ENCODE measurements around the gene ZIC4.
A peak's percentile ranks its signal among the peaks of the same experiment; 100 is the strongest.

Gene ZIC4

DNA sequence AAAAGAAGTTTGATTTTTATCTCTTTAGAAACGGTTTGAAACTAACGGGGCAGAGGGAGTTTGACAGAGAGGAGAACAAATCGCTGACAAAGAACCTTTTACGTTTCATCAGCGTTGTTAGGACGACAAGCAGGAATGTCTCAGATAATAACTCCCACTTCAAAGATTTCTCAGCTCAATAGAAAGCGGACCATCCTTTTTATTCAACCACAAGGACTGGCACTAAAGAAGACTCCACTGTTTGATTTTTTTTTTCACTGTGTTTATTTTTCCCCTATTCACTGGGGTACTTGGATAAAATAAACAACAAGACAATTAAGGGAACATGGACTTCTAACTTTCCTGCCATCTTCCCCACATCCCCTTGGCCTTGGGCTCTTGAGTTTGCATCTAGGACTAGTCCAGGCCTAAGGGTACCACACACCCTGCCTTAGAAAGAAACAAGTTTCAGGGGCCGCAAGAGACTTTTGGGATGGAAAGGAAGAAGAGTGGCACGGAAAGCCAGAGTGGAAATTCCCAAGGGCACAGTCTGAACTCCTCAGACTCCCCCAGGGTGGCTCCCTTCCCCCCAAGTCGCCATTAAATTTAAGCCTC lies 19.0 kb downstream of the ZIC4 start:
- H3K36me3 Mint-ChIP-seq (ENCODE audit: low read depth), result no peaks in the 10 kb centered on the region
- peaks cover 100% of the 10 kb centered on the region for H3K27me3 Mint-ChIP-seq (ENCODE audit: low read depth, poor library complexity)
- H3K4me1 Mint-ChIP-seq, result peaks cover 40% of the 10 kb centered on the region
- H3K27ac Mint-ChIP-seq, result no peak overlapping the region
- TF ChIP-seq, protein P1, sequence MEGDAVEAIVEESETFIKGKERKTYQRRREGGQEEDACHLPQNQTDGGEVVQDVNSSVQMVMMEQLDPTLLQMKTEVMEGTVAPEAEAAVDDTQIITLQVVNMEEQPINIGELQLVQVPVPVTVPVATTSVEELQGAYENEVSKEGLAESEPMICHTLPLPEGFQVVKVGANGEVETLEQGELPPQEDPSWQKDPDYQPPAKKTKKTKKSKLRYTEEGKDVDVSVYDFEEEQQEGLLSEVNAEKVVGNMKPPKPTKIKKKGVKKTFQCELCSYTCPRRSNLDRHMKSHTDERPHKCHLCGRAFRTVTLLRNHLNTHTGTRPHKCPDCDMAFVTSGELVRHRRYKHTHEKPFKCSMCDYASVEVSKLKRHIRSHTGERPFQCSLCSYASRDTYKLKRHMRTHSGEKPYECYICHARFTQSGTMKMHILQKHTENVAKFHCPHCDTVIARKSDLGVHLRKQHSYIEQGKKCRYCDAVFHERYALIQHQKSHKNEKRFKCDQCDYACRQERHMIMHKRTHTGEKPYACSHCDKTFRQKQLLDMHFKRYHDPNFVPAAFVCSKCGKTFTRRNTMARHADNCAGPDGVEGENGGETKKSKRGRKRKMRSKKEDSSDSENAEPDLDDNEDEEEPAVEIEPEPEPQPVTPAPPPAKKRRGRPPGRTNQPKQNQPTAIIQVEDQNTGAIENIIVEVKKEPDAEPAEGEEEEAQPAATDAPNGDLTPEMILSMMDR (IDR thresholded peaks at IDR 0.05), result no peak
- no peak overlapping the region for H3K4me3 Mint-ChIP-seq
- DNase-seq, result no peak
- no peaks in the 10 kb centered on the region for H3K9me3 Mint-ChIP-seq

DNA sequence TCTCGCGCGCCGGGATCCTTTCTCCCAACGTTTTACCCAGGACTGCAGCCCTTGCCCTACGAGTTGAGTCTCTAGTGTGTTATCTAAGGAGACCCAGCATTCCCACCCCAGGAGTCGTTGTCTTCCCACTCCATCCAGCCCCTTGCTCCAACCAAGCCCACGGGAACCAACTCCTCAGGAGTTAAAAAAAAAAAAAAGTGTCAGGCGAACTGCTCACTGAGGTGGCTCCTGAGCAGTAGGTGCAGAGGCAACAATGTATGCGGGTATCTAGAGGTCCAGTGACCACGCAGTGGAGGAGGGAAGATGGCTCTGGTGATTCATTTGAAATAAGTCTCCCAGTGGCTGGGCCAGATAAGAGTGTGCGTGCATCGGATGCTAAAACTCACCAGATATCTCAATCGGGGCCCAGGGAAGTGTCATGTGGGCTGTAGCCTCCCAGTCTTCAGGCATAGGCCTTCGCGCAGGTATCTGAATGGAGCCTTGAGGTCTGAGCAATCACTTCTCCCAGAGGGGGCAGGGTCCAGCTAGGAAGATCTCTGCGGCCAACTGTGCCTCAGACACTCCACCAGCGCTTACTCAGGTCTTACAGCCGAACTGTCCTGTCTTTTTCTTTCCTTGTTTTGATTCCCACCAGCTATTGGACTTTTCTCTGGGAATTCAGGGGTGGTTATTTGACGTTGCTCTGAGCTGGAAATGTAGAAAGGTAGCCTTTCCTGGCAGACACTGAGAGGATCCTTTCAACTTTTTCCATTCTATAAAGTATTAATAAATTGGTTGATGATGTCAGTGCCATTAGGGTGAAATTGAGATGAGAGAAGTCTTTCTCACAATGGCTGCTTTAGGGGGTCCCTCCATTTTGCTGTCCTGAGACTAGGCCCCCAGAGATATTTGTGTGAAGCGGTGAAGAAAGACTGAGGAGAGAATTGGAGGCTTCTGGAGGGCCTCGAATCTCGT lies 21.0 kb downstream of the ZIC4 start:
- H3K36me3 Mint-ChIP-seq (ENCODE audit: low read depth), result no peaks in the 10 kb centered on the region
- H3K27me3 Mint-ChIP-seq (ENCODE audit: low read depth, poor library complexity), result peaks cover 98% of the 10 kb centered on the region
- H3K4me1 Mint-ChIP-seq, result peaks cover 29% of the 10 kb centered on the region
- TF ChIP-seq, protein P1 (IDR thresholded peaks at IDR 0.05), result no peak
- no peak for DNase-seq
- H3K4me3 Mint-ChIP-seq, result no peak overlapping the region
- no peaks in the 10 kb centered on the region for H3K9me3 Mint-ChIP-seq
- no peak overlapping the region for H3K27ac Mint-ChIP-seq

DNA sequence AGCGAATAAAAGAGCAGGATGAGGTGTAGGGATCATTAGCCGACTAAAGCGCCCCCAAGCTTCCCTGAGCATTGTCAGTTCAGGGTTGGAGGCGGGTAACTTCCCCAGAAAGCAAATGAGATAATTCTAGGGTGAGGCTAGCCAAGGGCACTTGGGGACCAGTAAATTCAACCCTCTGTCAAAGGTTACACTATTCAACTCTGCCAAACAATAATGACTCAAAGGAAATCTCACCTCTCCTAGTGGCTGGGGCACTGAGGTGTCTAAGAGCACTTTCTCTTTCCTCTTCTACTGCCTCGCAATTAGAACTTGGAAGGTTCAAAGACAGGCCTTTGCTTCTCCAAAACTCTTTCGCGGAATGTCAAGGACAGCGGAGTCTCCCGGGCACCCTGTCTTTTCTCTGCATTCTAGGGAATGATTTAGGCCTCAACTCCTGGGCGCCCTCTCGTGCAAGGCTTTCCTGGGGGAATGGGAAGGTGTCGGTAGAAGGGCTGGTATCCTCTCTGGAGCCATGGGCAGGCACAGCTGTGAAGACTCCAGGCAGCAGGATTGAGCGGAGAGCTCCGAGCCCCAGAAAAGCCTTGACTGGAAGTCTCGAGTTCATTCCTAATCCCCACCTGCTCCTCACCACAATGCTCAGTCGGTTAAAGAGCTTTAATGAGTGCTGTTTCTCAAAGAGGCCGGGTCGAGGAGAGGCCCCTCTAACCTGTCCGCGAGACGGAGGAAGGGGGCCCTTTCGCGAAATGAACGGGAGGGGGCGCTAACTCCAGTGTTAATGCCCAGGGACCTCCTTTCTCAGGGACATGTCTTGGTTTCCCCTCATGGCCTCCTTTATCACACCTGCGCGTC lies 21.9 kb downstream of the ZIC4 start:
- H3K9me3 Mint-ChIP-seq, result no peaks in the 10 kb centered on the region
- TF ChIP-seq, protein P1 (IDR thresholded peaks at IDR 0.05), result peak; percentile 53
- DNase-seq, result peak; percentile 59
- peaks cover 98% of the 10 kb centered on the region for H3K27me3 Mint-ChIP-seq (ENCODE audit: low read depth, poor library complexity)
- no peak overlapping the region for H3K27ac Mint-ChIP-seq
- peaks cover 22% of the 10 kb centered on the region for H3K4me1 Mint-ChIP-seq
- H3K36me3 Mint-ChIP-seq (ENCODE audit: low read depth), result no peaks in the 10 kb centered on the region
- no peak overlapping the region for H3K4me3 Mint-ChIP-seq

DNA sequence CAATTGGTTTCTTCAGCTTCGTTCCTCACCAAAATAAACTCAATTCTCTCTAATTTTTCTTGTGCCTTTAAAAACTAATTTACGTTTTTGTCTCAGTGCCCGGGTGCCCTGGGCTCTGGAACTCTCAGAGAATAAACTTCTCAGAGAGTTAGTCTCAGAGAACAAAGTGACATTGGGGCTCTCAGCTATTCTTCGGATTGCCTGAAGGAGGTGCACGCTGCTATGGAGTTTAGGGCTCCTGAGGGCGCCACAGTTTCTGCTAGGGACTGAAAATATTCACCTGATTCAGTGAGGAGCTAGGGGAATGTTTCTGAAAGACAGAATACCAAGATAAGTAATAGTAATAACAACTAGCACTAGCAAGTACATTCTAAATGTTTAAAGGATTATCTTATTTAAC lies 22.7 kb downstream of the ZIC4 start:
- no peaks in the 10 kb centered on the region for H3K36me3 Mint-ChIP-seq (ENCODE audit: low read depth)
- H3K27me3 Mint-ChIP-seq (ENCODE audit: low read depth, poor library complexity), result peaks cover 98% of the 10 kb centered on the region
- H3K4me3 Mint-ChIP-seq, result no peak overlapping the region
- H3K27ac Mint-ChIP-seq, result no peak overlapping the region
- H3K4me1 Mint-ChIP-seq, result peaks cover 22% of the 10 kb centered on the region
- no peak for DNase-seq
- no peaks in the 10 kb centered on the region for H3K9me3 Mint-ChIP-seq
- TF ChIP-seq, protein P1 (IDR thresholded peaks at IDR 0.05), result peak; percentile 52

DNA sequence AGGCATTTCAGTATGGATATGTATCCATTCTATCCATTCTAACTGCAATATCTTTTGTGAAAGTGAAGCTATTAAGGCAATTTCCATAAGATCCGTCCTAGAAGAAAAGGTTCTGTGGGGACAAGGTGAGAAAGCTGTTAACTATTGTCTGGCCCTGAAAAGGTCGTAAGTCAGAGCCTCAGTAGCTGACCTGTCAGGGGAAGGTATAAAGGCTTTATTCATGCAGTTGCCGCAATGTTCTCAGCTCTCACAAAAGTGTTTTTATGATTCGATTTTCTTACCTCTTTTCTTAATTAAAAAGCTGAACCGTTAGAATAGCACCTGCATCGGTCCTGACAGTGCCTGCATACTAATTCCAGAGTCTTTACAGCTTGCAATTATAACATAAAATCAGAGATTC lies 24.7 kb downstream of the ZIC4 start:
- peaks cover 98% of the 10 kb centered on the region for H3K27me3 Mint-ChIP-seq (ENCODE audit: low read depth, poor library complexity)
- no peak overlapping the region for H3K4me3 Mint-ChIP-seq
- no peaks in the 10 kb centered on the region for H3K36me3 Mint-ChIP-seq (ENCODE audit: low read depth)
- no peak overlapping the region for H3K27ac Mint-ChIP-seq
- no peak for DNase-seq
- peaks cover 29% of the 10 kb centered on the region for H3K4me1 Mint-ChIP-seq
- H3K9me3 Mint-ChIP-seq, result no peaks in the 10 kb centered on the region
- TF ChIP-seq, protein P1 (IDR thresholded peaks at IDR 0.05), result no peak
